Adipose tissue (tissue), 3 donors: ENCODE results near the gene RHEBL1. TPM values are rescaled to one million over a fixed set of nuclear protein-coding genes. Genes with fewer than 3 reads are reported as not detected.

Source experiments
- H3K27ac ChIP-seq: one replicate; pipeline ENCODE4 v1.5.1; 2013; ENCODE audit warnings: low read depth, low read length
- WGBS, 3 donors: extraction: QIAGEN DNeasy Blood & Tissue Kit; methylation state at CpG; one replicate each; pipeline ENCODE4 v1.1.7; 2013; 5-methylcytosine and 5-hydroxymethylcytosine counted together
- polyA plus RNA-seq, 3 donors: library from polyadenylated mRNA; stranded (reverse); fragments of 200-250 nt; gene quantifications; one replicate each; pipeline ENCODE4 v1.2.3, GENCODE V29; 2013
- donor health status: healthy with polysubstance abuse.
- donor health status: Bipolar disorder and iron deficiency.
- donor health status: healthy.

Gene RHEBL1
- polyA plus RNA-seq, 3 donors, result 0.53 to 2.6 (median 0.55) TPM

DNA sequence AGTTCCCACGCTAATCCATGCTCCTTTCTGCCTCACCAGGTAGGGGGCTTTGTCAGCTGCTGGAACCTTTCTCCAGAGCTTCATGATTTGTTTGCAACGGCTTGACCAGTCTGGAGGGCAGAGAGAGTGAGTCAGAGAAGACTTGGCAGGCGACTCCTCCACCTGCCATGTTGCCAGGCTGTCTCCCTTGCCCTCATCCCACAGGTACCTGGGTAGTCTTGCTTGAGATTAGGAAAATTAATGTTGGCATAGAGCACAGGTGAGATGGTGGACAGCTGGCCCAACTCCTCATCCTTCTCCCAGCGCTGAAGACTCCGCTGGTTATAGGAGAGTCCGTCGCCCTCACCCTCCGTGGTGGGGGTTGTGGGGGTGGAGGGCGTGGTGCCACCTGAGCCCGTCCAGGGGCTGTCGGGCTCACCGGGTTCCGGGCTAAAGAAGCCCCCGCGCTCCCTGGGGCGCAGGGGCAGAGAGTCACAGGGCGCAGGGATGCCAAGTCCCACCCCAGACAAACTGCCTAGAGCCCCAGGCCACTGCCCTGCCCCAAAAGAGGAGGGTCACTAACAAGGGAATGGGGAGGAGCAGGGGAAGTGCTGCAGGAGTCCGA is 27.8 kb downstream of the RHEBL1 start:
- 89 to 93% (median 90%) methylated on average over 18 of the region's 18 CpGs for whole genome bisulfite sequencing, 3 donors
- H3K27ac ChIP-seq, result no peak overlapping the region

DNA sequence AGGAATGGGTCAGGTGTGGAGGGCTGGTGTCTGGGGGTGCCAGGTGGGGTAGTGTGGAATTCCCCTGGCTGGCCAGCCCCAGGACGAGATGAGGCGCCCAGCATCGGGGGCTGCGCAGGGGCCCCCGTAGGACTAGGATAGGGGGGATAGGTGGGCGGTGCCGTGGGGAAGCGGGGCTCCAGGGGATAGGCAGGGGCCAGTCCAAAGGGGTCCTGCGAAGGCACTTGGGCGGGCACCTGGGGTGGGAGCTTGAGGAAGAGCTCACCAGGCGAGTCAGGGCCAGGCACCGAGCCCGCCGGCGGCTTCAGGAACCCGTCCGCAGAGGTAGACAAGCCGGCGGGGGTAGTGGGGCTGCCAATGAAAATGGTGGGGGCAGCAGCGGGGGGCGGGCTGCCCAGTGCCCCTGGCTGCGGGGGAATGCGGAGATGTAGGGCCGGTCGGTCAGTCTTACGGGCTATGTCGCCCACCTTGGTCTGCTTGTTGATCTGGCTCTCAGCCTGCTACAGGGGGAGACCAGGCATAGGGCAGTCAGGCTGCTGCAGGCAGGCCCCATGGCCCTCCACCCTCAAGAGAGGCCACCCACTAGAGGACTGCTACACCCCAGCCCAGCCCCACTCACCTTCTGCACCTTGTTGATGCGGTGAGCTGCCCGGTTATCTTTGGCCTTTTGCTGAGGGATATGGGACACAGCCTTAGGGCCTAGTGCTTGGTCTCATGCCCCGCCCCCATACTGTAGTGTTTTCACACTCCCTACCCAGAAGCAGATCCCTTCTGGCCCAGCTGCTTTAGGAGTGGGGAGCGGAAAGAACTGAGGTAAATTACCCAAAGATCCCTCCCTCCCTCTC is 28.5 kb downstream of the RHEBL1 start:
- H3K27ac ChIP-seq, result no peak overlapping the region
- 95% methylated on average over 20 to 31 of the region's 31 CpGs for WGBS, 3 donors

DNA sequence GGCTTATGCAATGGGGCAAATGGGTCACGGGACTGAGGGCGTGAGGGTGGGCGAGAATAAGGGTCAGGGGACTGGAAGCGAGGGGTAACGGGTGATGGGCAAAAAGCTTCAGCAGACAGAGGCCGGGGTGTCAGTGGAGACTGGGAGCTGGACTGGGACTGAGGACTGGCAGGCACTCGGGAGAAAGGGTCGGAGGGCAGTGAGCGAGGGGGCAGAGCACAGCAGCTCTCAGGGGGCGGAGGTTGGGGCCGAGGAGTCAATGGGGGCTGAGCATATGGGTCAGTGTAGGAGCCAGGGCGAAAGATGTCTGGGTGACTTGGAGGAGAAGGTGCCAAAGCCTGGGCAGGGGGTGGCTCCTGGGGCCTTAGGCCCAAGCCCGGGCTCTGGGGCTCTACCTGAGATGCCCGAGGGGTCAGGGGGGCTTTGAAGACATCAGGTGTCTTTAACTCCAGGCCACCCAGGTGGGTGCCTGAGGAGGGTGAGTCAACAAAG is 29.4 kb downstream of the RHEBL1 start:
- 89 to 93% (median 91%) methylated on average over 14 of the region's 14 CpGs for WGBS, 3 donors
- no peak overlapping the region for H3K27ac ChIP-seq

DNA sequence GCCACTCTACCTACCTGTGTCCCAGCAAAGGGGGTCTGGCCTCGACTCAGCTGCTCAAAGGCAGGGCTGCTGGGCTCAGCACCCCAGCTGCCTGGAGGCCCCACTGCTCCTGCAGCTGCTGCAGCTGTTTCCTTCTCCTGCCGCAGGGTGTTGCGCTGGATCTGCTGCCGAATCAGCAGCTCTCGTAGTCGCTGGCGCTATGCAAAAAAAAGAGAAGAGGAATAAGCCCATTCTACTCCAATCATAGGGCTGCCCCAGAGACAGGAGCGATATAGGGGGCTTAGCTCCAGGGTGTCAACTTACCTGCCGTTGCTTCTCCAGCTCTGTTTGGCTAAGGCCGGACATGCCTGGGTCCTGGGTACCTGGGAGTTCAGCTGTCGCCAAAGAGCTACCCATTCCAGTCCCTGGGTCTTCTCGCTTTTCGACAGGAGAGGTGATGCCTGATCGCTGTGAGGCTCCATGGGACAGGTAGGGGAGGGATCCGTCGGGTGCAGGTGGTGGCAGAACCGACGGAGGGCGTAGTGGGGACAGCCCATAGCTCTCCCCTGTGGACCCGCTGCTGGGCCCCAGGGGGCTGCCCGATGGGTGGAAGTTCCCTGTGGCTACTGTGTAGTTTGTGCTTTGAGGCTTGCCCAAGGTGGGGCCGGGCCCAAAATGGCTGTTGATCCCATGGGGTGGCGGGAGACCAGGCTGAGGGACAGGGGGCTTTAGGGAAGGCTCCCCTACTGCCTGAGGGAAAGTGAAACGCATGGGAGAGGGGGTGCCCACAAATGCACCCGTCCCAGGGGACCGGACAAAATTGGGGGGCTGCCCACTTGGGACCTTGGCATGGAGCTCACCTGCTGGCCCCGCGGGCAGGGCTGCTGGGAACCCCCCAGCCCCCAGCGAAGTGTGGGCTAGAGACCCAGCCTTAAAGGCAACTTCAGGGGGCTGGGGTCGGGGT is 30.1 kb downstream of the RHEBL1 start:
- WGBS, 3 donors, result 91 to 93% (median 92%) methylated on average over 29 to 30 of the region's 30 CpGs

GRCh38 chr12:49038291-49038955 is 31.4 kb downstream of the RHEBL1 start:
- 89 to 93% (median 91%) methylated on average over 20 of the region's 20 CpGs for WGBS, 3 donors

More for the DNA sequence above, 30.1 kb downstream of the RHEBL1 start:
- H3K27ac ChIP-seq, result no peak overlapping the region

GRCh38 chr12:49037947-49038237 is 31.9 kb downstream of the RHEBL1 start:
- 86 to 91% (median 89%) methylated on average over 6 to 7 of the region's 7 CpGs for WGBS, 3 donors
- no peak overlapping the region for H3K27ac ChIP-seq

More at GRCh38 chr12:49038291-49038955, 31.4 kb downstream of the RHEBL1 start:
- no peak overlapping the region for H3K27ac ChIP-seq

DNA sequence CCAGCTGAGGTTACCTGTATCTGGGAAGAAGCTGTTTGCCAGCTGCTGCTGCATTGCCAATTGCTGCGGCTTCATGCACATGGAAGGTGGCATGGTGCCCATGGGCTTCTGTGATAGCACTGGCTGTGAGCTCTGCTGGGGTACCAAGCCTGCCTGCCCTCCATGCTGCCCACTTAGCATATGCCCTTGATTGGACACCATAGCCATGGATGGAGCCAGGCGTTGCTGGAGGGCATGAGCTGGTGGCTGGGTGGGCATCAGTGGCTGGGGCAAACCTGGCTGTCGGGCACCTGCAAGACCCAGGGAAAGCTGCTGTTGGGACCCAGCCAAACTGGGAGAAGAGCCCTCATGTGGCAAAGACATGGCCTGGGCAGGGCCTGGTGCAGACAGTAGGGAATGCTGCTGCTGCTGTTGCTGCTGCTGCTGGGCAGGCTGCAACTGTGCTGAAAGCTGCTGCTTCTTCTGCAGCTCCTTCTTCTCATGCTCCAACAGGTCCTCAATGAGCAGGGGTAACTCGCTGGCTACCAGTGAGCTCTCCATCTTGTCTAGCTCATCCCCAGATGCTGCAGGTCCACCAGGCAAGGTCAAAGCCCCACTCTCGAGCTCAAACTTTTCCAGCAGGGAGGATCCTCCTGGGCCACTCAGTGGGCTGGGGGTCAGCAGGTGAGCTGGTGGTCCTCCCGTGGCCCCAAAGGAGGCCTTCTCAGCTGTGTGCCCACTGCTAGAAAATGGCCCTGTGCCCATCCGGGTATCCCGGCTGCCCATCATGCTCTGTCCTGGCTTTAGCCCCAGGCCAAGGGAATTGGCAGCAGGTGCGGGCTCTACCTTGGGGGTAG is 32.5 kb downstream of the RHEBL1 start:
- H3K27ac ChIP-seq, result no peak overlapping the region
- WGBS, 3 donors, result 85 to 95% (median 94%) methylated on average over 9 of the region's 9 CpGs

- WGBS, 3 donors, result 78 to 90% (median 89%) methylated on average over 4 of the region's 4 CpGs
- no peak overlapping the region for H3K27ac ChIP-seq
Observed at GRCh38 chr12:49036029-49036428, 33.8 kb downstream of the RHEBL1 start.

- 69 to 88% (median 87%) methylated on average over 4 of the region's 4 CpGs for WGBS, 3 donors
- H3K27ac ChIP-seq, result no peak overlapping the region
Observed at GRCh38 chr12:49034286-49034622, 35.5 kb downstream of the RHEBL1 start.

DNA sequence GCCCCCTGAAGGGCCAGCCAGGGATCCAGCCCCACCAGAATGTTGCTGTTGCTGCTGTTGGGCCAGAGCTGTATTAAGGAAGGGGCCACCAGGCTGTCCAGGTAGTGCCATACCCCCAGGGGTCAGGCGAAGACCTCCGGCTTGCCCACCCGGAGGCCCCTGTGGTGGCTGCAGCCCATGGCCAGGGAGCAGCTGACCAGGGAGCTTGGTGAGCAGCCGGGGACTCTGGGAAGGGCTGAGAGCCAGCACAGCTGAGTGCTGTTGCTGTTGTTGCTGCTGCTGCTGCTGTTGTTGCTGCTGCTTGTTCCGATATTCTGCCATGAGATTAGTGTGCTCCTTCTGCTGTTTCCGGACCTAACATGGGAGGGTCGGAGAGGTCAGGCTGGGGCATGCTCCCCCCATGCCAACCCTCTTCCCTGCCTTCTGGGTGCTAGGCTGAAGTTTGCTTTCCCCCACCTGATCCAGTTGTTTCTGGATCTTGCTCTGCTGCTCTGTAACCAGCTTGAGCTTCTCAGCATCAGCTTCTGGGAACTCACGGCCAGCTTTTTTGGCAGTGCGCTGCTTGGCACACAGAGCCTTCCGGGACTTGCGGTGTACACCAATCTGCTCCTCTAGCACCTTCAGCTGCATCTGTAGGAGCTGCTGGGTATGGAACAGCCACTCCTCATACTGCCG is 36.0 kb downstream of the RHEBL1 start:
- no peak overlapping the region for H3K27ac ChIP-seq
- 74 to 82% (median 78%) methylated on average over 12 of the region's 12 CpGs for WGBS, 3 donors

- WGBS, 3 donors, result 77 to 83% (median 80%) methylated on average over 3 of the region's 3 CpGs
- no peak overlapping the region for H3K27ac ChIP-seq
Observed at GRCh38 chr12:49032679-49033447, 36.9 kb downstream of the RHEBL1 start.

- no peak overlapping the region for H3K27ac ChIP-seq
- 84 to 88% (median 84%) methylated on average over 4 of the region's 4 CpGs for WGBS, 3 donors
Observed at GRCh38 chr12:49032276-49032675, 37.5 kb downstream of the RHEBL1 start.

DNA sequence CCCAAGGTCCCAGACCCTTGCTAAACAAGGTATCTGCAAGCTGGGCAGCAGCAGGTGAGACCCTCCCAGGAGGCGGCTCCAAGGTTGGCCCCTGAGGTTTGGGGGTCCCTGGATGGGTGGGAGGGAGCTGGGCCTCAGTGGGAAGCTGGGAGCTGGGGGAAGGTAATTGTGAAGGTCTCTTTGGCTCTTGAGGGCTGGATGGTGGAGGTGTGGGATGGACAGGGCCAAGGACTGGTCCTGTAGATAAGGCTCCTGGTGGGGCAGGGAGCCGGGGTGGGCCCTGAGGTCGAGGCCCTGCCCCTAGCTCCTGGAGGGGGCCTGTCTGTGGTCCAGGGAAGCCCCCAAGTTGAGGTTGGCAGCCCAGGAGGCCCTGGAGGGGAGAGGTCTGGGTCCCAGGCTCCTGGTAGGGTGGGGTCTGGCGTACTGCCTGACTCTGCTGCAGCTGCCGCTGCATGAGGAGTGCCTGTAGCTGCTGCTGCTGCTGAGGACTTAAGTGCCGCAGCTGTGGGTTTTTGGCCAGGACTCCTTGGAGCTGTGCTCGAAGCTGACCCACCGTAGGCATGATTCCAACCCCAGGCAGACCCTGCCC is 38.1 kb downstream of the RHEBL1 start:
- no peak overlapping the region for H3K27ac ChIP-seq
- WGBS, 3 donors, result 84 to 91% (median 85%) methylated on average over 8 of the region's 8 CpGs

DNA sequence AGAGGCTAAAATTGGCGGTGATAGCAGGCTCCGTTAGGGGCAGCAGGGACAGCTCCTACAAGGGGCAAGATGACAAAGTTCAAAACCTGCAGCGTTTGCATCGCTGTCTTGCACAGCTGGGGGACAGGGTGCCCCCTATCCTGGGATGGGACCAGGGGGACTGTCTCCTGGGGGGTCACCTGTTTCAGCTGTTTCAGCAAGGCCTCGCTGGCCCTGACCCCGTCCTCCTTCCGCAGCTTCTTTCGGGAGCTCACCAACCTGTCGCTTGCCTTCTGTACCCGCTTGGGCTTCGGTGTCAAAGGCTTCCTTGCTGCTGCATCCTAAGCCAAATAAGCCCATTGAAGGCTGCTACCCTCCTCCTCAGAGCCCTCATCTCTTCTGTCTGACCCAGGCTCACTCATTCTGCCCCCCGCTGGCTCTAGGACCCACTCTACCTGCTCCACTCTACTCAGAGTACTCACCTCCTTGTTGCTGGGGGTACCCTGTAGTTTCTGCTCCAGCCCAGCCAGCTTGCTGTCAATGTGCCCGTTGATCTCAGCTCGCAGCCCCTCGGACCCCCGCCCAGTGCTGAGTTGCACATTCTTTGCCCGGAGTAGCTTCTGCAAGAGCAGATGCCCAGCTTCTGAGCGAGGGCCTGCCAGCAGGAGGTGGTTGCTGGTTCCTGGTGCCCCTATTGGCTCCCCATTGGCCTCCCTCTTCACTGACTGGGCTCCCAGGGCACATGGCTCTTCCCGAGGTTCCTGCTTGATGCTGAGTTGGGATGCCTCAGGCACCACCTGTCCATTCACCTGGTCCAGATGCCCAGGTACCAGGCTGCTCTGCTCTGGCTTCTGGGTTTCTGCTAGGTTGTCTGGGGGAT is 38.8 kb downstream of the RHEBL1 start:
- 92 to 95% (median 95%) methylated on average over 19 of the region's 19 CpGs for WGBS, 3 donors
- no peak overlapping the region for H3K27ac ChIP-seq

DNA sequence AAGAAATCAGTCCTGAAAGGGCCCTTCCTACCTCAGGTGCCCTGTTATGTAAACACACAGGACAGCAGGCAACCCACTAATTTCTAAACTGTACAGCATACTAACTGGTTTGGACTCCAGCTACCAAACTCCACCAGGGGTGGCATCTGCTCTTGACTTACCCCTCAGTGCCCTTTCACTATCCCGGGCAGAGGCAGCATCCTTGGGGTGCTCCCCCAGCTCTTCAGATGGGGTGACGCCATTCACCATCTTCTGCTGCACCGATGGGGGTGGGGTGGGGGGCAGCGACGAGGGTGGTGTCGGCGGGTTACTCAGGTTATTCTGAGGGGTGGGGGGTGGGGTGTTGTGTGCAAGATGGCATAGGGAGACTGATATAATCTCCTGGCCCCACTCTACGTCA is 39.7 kb downstream of the RHEBL1 start:
- H3K27ac ChIP-seq, result no peak overlapping the region
- 86 to 91% (median 90%) methylated on average over 8 of the region's 8 CpGs for WGBS, 3 donors
